GM12891 (cell line): Measurements from ENCODE around the gene UNC13C.

ENCODE experiments used
- PAX5 ChIP-seq: IDR thresholded peaks from 2 replicates; pipeline ENCODE4 v1.6.1; 2011; ENCODE audit warnings: low read length, moderate library complexity, mild to moderate bottlenecking; ENCODE audit not compliant: insufficient read depth, severe bottlenecking
- POLR2A ChIP-seq: IDR thresholded peaks from 2 replicates; pipeline ENCODE4 v1.6.1; 2011; ENCODE audit warnings: low read depth, low read length, control low read depth
- POLR2AphosphoS5 ChIP-seq: IDR thresholded peaks from 2 replicates; pipeline ENCODE4 v1.6.1; 2011; ENCODE audit warnings: low read depth, low read length, control low read depth
- POU2F2 ChIP-seq: IDR thresholded peaks from 2 replicates; pipeline ENCODE4 v1.6.1; 2011; ENCODE audit warnings: low read depth, mild to moderate bottlenecking, control low read depth, low read length, moderate library complexity
- SPI1 ChIP-seq: IDR thresholded peaks from 2 replicates; pipeline ENCODE4 v1.6.1; 2011; ENCODE audit warnings: low read depth, low read length, control low read depth
- TAF1 ChIP-seq: IDR thresholded peaks from 2 replicates; pipeline ENCODE4 v1.6.1; 2011; ENCODE audit warnings: low read depth, low read length, control low read depth

DNA sequence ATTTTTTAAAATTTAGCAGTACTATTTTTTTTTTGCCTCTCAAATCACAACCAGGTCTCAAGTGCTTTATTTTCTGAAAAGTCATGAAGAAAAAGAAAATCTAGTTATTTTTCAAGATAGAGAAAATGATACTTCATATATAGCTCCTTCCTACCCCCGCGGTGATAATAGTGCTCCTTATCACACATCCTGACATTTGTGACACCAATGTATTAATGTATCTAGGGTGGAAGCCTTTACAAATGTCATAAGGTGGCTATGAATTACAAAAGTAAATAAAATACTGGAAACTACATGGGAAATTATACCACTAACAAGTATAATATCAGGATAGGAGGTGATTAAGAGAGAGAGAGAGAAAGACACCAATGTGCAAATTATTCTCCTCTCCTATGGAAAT, 582.2 kb downstream of the UNC13C start:
- TF ChIP-seq POLR2A = no peak
- no peak for TF ChIP-seq POLR2AphosphoS5
- no peak for TF ChIP-seq SPI1
- no peak for TF ChIP-seq TAF1
- no peak for TF ChIP-seq PAX5
- no peak for TF ChIP-seq POU2F2
